Measurements from ENCODE around the gene IL31.

IL31 gene

GRCh38 chr12:122202017-122202416 is 28.0 kb upstream of the IL31 start:
- no peak overlapping the region for H3K4me3 ChIP-seq (ENCODE audit: low read depth, low read length)
- no peaks in the 10 kb centered on the region for H3K9me3 ChIP-seq (ENCODE audit: severe bottlenecking)
- H3K36me3 ChIP-seq = peaks cover 4% of the 10 kb centered on the region
- peaks cover 9% of the 10 kb centered on the region for H3K27me3 ChIP-seq (ENCODE audit: insufficient read depth, low read depth, severe bottlenecking)
- H3K27ac ChIP-seq = no peak overlapping the region
- DNase-seq = no peak
- TF ChIP-seq, protein P1, sequence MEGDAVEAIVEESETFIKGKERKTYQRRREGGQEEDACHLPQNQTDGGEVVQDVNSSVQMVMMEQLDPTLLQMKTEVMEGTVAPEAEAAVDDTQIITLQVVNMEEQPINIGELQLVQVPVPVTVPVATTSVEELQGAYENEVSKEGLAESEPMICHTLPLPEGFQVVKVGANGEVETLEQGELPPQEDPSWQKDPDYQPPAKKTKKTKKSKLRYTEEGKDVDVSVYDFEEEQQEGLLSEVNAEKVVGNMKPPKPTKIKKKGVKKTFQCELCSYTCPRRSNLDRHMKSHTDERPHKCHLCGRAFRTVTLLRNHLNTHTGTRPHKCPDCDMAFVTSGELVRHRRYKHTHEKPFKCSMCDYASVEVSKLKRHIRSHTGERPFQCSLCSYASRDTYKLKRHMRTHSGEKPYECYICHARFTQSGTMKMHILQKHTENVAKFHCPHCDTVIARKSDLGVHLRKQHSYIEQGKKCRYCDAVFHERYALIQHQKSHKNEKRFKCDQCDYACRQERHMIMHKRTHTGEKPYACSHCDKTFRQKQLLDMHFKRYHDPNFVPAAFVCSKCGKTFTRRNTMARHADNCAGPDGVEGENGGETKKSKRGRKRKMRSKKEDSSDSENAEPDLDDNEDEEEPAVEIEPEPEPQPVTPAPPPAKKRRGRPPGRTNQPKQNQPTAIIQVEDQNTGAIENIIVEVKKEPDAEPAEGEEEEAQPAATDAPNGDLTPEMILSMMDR (IDR thresholded peaks at IDR 0.05; ENCODE audit: low read depth, low read length) = no peak

GRCh38 chr12:122201381-122201780 is 27.4 kb upstream of the IL31 start:
- TF ChIP-seq, protein P1 (IDR thresholded peaks at IDR 0.05; ENCODE audit: low read depth, low read length) = no peak
- Histone ChIP-seq H3K27me3 (ENCODE audit: insufficient read depth, low read depth, severe bottlenecking) (peaks cover 9% of the 10 kb centered on the region), H3K9me3 (ENCODE audit: severe bottlenecking) (no peaks in the 10 kb centered on the region), H3K36me3 (no peaks in the 10 kb centered on the region), H3K4me3 (ENCODE audit: low read depth, low read length) (no peak overlapping the region), H3K27ac (no peak overlapping the region)
- no peak for DNase-seq

GRCh38 chr12:122200541-122201175 is 26.6 kb upstream of the IL31 start:
- Histone ChIP-seq H3K27ac (no peak overlapping the region), H3K36me3 (no peaks in the 10 kb centered on the region), H3K4me3 (ENCODE audit: low read depth, low read length) (no peak overlapping the region), H3K27me3 (ENCODE audit: insufficient read depth, low read depth, severe bottlenecking) (peaks cover 9% of the 10 kb centered on the region), H3K9me3 (ENCODE audit: severe bottlenecking) (no peaks in the 10 kb centered on the region)
- DNase-seq = peak; percentile 21
- TF ChIP-seq, protein P1 (IDR thresholded peaks at IDR 0.05; ENCODE audit: low read depth, low read length) = peak; percentile 29; the same call in 1 of the 2 replicates

DNA sequence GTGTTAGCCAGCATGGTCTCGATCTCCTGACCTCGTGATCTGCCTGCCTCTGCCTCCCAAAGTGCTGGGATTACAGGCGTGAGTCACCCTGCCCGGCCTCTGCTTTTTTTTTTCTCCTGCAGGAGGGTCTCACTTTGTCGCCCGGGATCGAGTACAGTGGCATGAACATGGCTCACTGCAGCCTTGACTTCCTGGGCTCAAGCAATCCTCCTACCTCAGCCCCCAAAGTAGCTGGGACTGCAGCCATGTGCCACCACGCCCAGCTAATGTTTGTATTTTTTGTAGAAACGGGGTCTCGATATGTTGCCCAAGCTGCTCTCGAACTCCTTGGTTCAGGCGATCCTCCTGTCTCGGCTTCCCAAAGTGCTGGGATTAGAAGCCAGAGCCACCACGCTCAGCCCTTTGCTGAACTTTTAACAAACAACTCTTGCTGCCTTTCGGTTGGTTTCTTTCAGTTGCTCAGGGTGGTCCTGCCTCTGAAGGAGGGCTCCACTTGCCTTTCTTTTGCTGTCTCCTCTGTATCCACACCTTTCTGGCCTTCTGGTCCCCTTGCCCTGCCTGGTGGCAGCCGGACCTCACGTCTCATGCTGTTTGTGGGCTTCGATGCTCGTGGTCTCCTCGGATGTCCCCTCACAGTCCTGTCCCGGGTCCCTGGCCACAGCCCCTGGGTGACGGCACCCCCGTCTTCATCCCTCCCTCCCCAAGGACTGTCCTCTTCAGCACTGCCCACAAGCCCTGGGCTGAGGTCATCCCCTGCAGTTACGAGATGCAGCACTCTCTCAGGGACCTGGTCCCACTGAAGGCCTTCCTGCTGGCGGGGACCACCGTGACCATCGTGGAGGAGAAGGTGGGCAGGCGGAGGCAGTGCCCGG is 25.7 kb upstream of the IL31 start:
- Histone ChIP-seq H3K4me3 (ENCODE audit: low read depth, low read length) (no peak overlapping the region), H3K27ac (no peak overlapping the region), H3K27me3 (ENCODE audit: insufficient read depth, low read depth, severe bottlenecking) (peaks cover 7% of the 10 kb centered on the region), H3K36me3 (no peaks in the 10 kb centered on the region), H3K9me3 (ENCODE audit: severe bottlenecking) (peaks cover 5% of the 10 kb centered on the region)
- TF ChIP-seq, protein P1 (IDR thresholded peaks at IDR 0.05; ENCODE audit: low read depth, low read length) = no peak
- DNase-seq = no peak

DNA sequence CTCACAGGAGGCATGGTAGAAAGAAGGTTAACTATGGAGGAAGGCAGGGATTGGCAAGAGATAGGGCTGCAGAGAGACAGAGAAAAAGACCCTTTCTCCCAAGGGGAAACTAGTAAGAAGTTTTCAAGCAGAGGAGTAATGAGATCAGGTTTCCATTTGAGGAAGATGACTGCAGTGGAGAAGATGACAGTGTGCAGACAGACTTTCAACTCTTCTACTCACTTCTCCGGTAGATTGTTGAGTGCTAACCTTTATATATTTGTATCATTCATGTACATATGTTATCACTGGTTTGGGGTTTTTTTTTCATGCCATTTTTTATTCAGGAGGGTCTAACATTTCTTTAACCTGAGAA is 23.6 kb upstream of the IL31 start:
- no peak for DNase-seq
- no peaks in the 10 kb centered on the region for H3K27me3 ChIP-seq (ENCODE audit: insufficient read depth, low read depth, severe bottlenecking)
- TF ChIP-seq, protein P1 (IDR thresholded peaks at IDR 0.05; ENCODE audit: low read depth, low read length) = no peak
- H3K4me3 ChIP-seq (ENCODE audit: low read depth, low read length) = no peak overlapping the region
- H3K36me3 ChIP-seq = no peaks in the 10 kb centered on the region
- peaks cover 5% of the 10 kb centered on the region for H3K9me3 ChIP-seq (ENCODE audit: severe bottlenecking)
- no peak overlapping the region for H3K27ac ChIP-seq

Measured in WERI-Rb-1 (cell line).